ENCODE results near the gene ENPP3. TPM values are rescaled to one million over a fixed set of nuclear protein-coding genes. Genes with fewer than 3 reads are reported as not detected.
A peak's percentile ranks its signal among the peaks of the same experiment; 100 is the strongest.

The ENPP3 gene
- total and polyA plus RNA-seq, 9 of the 15 experiments (the other 6 are each of a cell fraction or from before 2014, with no cell fraction given) = 14.0 to 32.8 (median 21.6) TPM

GRCh38 chr6:131660195-131660594 lies 23.1 kb downstream of the ENPP3 start:
- H3K27ac ChIP-seq (ENCODE audit: extremely low read depth, low read depth, low read length) = 0 out of 3 replicates have a peak overlapping the region, but pooled peaks have one; percentile 17
- H3K9me3 ChIP-seq (replicated peaks; ENCODE audit: control insufficient read depth, insufficient read depth, low read depth, low read length) = no peaks in the 10 kb centered on the region
- POLR2A ChIA-PET = interaction anchor here (3.7 kb wide), 1 partner anchor 10 kb away, joined by 18 read pairs; no protein-coding TSS in a partner anchor
- H3K79me2 ChIP-seq (ENCODE audit: control insufficient read depth, insufficient read depth, low read length) = no peaks in the 10 kb centered on the region
- H3K9me1 ChIP-seq (ENCODE audit: control insufficient read depth, insufficient read depth, low read length) = no peaks in the 10 kb centered on the region
- DNase-seq (ENCODE audit: extremely low read depth in 1 of 4, low spot score in 3 of 4) (no peak), FAIRE-seq (no peak), ATAC-seq (peak; percentile 32; the same call in 2 of the 3 replicates)
- H3K9ac ChIP-seq (ENCODE audit: insufficient read depth in 1 of 2, low read depth in 2 of 2, low read length in 2 of 2) = no peak overlapping the region; a peak in 1 of 4 replicates
- peaks cover 33% of the 10 kb centered on the region for H3K36me3 ChIP-seq (ENCODE audit: control insufficient read depth, insufficient read depth, low read length)
- intact Hi-C loops (cut with micrococcal nuclease) (no loop called here), in situ Hi-C loops (cut with MboI) (no loop called here)
- H3K4me2 ChIP-seq (ENCODE audit: insufficient read depth, low read length) = no peak overlapping the region
- H3K4me3 ChIP-seq = no peak overlapping the region
- no TSS peak for BruUV-seq (replicated peaks)
- no peaks in the 10 kb centered on the region for H4K20me1 ChIP-seq (replicated peaks; ENCODE audit: control insufficient read depth, insufficient read depth, low read length)
- peaks cover 4 to 30% of the 10 kb centered on the region in 2 experiments for H3K4me1 ChIP-seq (replicated peaks in 1 of 2; ENCODE audit: control insufficient read depth in 2 of 2, insufficient read depth in 2 of 2, low read length in 2 of 2)
- TF ChIP-seq ZNF347 (CRISPR knock-in tag; IDR thresholded peaks at IDR 0.05; ENCODE audit: low read depth) (no peak), ZNF398 (CRISPR knock-in tag; IDR thresholded peaks at IDR 0.05) (no peak), ETV1 (tag; conservative IDR thresholded peaks at IDR 0.05; ENCODE audit: low read depth) (no peak), FOSL1 (tag; conservative IDR thresholded peaks at IDR 0.05) (peak; percentile 87), ZNF445 (CRISPR knock-in tag; IDR thresholded peaks at IDR 0.05; ENCODE audit: low read depth) (no peak), NFATC3 (IDR thresholded peaks at IDR 0.05) (no peak), JUND (IDR thresholded peaks at IDR 0.05; ENCODE audit: borderline replicate concordance, low read depth, low read length) (peak; percentile 69), JUND (tag; IDR thresholded peaks at IDR 0.05; ENCODE audit: borderline replicate concordance, low read depth, low read length) (peak; percentile 54; the same call in 1 of the 3 replicates), SPI1 (IDR thresholded peaks at IDR 0.05; ENCODE audit: borderline replicate concordance, low read depth, low read length) (0 out of 2 replicates have a peak, but pooled peaks have one; percentile 47), NFE2L1 (tag; IDR thresholded peaks at IDR 0.05; ENCODE audit: borderline replicate concordance, low read depth) (no peak)
- TF ChIP-seq, protein P1, sequence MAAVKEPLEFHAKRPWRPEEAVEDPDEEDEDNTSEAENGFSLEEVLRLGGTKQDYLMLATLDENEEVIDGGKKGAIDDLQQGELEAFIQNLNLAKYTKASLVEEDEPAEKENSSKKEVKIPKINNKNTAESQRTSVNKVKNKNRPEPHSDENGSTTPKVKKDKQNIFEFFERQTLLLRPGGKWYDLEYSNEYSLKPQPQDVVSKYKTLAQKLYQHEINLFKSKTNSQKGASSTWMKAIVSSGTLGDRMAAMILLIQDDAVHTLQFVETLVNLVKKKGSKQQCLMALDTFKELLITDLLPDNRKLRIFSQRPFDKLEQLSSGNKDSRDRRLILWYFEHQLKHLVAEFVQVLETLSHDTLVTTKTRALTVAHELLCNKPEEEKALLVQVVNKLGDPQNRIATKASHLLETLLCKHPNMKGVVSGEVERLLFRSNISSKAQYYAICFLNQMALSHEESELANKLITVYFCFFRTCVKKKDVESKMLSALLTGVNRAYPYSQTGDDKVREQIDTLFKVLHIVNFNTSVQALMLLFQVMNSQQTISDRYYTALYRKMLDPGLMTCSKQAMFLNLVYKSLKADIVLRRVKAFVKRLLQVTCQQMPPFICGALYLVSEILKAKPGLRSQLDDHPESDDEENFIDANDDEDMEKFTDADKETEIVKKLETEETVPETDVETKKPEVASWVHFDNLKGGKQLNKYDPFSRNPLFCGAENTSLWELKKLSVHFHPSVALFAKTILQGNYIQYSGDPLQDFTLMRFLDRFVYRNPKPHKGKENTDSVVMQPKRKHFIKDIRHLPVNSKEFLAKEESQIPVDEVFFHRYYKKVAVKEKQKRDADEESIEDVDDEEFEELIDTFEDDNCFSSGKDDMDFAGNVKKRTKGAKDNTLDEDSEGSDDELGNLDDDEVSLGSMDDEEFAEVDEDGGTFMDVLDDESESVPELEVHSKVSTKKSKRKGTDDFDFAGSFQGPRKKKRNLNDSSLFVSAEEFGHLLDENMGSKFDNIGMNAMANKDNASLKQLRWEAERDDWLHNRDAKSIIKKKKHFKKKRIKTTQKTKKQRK (IDR thresholded peaks at IDR 0.05; ENCODE audit: borderline replicate concordance, low read depth, low read length) = no peak
- TF ChIP-seq, protein P2, sequence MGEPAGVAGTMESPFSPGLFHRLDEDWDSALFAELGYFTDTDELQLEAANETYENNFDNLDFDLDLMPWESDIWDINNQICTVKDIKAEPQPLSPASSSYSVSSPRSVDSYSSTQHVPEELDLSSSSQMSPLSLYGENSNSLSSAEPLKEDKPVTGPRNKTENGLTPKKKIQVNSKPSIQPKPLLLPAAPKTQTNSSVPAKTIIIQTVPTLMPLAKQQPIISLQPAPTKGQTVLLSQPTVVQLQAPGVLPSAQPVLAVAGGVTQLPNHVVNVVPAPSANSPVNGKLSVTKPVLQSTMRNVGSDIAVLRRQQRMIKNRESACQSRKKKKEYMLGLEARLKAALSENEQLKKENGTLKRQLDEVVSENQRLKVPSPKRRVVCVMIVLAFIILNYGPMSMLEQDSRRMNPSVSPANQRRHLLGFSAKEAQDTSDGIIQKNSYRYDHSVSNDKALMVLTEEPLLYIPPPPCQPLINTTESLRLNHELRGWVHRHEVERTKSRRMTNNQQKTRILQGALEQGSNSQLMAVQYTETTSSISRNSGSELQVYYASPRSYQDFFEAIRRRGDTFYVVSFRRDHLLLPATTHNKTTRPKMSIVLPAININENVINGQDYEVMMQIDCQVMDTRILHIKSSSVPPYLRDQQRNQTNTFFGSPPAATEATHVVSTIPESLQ (CRISPR knock-in tag; IDR thresholded peaks at IDR 0.05) = no peak
- TF ChIP-seq, protein P3, sequence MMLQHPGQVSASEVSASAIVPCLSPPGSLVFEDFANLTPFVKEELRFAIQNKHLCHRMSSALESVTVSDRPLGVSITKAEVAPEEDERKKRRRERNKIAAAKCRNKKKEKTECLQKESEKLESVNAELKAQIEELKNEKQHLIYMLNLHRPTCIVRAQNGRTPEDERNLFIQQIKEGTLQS (IDR thresholded peaks at IDR 0.05) = peak; percentile 39; the same call in 1 of the 2 replicates
- TF ChIP-seq, protein P3 (CRISPR knock-in tag; conservative IDR thresholded peaks at IDR 0.05) = no peak
- H2AFZ ChIP-seq (ENCODE audit: low read depth, low read length) = no peak overlapping the region
- CTCF ChIA-PET (ENCODE audit: low intra/inter-chr PET ratio) = no interaction called here
- no peaks in the 10 kb centered on the region for H3K27me3 ChIP-seq (ENCODE audit: control insufficient read depth in 2 of 2, insufficient read depth in 2 of 2, low read length in 2 of 2)
- 21% methylated on average over 1 of the region's 1 CpG for WGBS (ENCODE audit: insufficient coverage, low coverage, missing lambda C conversion rate)
